ENCODE results near the gene MT2A.
"Not testable (repeated sequence)": the region's sequence is repeated elsewhere in the genome, so short reads cannot be mapped to it uniquely, and the experiment has no call there.

Gene MT2A

DNA sequence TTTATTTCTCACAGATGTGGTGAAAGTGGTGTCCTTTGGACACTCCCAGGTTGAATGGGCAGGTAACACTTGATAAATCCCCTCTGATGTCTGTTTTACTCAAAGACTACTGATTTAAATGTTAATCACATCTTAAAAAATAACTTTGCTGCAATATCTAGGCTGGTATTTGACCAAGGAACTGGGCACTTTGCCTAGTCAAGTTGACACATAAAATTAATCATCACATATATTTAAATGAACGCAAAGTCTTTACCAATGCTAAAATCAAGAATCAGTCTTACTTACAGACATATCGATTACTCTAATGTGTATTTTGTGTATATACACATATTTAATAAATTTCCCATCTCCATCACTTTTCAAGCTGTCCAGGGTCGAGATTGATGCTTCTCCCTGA is 7.0 kb downstream of the MT2A start:
- Histone ChIP-seq H3K4me3 (ENCODE audit: low read depth, low read length) (no peak overlapping the region), H3K36me3 (no peaks in the 10 kb centered on the region), H3K4me1 (no peaks in the 10 kb centered on the region), H3K27me3 (no peaks in the 10 kb centered on the region), H3K9me3 (no peaks in the 10 kb centered on the region)
- TF ChIP-seq, protein P1, sequence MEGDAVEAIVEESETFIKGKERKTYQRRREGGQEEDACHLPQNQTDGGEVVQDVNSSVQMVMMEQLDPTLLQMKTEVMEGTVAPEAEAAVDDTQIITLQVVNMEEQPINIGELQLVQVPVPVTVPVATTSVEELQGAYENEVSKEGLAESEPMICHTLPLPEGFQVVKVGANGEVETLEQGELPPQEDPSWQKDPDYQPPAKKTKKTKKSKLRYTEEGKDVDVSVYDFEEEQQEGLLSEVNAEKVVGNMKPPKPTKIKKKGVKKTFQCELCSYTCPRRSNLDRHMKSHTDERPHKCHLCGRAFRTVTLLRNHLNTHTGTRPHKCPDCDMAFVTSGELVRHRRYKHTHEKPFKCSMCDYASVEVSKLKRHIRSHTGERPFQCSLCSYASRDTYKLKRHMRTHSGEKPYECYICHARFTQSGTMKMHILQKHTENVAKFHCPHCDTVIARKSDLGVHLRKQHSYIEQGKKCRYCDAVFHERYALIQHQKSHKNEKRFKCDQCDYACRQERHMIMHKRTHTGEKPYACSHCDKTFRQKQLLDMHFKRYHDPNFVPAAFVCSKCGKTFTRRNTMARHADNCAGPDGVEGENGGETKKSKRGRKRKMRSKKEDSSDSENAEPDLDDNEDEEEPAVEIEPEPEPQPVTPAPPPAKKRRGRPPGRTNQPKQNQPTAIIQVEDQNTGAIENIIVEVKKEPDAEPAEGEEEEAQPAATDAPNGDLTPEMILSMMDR (IDR thresholded peaks at IDR 0.05; ENCODE audit: low read depth, low read length): no peak
- DNase-seq: no peak

DNA sequence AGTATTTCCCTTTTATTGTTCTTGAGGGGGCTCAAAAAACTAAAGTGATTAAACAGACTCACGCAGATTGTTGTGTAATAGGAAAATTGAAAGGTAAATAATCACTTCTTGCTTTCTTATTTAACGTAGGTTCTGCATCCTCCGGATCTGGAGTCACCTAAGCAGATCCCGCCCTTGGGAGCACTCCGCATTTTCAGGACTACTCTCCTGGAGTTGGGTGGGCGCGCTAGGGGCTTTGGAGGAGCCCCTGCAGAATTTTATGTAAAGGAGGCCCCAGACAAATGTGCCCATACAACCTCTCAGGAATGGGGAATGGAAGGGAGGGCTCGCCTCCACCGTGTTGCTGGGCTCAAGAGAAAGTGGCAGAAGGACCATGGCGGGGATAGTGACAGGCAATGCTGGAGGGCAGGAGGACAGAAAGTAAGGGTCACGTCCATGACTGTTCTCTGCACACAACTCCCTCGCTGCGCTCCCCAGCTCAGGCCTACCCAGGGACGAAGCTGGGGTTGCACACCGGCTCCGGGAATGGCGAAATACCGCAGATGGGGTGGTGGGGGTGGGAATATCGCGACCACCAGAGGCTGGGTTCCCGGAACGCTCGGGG is 8.3 kb downstream of the MT2A start:
- DNase-seq: no peak
- Histone ChIP-seq H3K27me3 (no peaks in the 10 kb centered on the region), H3K4me3 (ENCODE audit: low read depth, low read length) (no peak overlapping the region), H3K36me3 (no peaks in the 10 kb centered on the region), H3K9me3 (no peaks in the 10 kb centered on the region), H3K4me1 (no peaks in the 10 kb centered on the region)
- TF ChIP-seq, protein P1 (IDR thresholded peaks at IDR 0.05; ENCODE audit: low read depth, low read length): no peak

DNA sequence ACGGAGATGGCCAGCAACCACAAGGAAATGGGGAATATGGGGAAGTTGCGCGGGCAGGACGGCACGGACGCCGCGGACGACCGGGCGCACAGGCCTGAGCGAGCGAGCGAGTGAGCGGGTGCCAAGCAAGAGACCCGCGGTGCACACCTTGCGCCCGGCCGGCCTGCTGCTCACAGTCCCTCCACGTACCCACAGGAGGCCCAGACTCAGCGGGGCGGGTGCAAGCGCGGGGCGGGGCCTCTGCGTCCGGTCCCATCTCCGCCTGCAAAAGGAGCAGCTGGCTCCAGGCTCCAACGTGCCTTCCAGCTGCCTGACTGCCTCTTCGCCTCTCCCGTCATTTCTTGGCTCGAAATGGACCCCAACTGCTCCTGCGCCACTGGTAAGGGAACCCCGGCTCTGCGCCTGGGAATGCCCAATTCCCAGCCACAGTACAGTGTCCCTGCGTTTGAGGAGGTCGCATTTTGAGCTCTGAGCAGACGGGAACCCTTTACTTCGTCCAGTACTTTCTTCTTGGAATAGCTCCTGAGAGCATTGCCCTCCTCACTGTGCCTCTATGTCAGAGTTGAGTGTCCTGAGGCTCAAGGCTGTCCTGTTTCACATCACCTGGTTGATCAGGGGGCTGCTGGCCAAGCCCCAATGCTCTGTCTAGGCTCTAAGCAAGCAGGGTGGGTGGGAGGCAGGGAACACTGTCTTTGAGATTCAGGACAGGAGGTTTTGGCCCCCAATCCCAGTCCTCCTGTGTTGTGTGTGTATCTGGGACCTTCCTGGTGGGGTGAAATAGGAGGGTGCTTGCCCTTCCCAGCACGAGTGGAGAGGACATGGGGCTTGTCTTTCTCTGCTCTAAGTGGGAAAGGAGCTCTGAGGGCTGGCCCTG is 9.1 kb downstream of the MT2A start:
- H3K36me3 ChIP-seq: no peaks in the 10 kb centered on the region
- no peaks in the 10 kb centered on the region for H3K27me3 ChIP-seq
- TF ChIP-seq, protein P1 (IDR thresholded peaks at IDR 0.05; ENCODE audit: low read depth, low read length): no peak
- H3K4me3 ChIP-seq (ENCODE audit: low read depth, low read length): no peak overlapping the region
- DNase-seq: no peak
- H3K4me1 ChIP-seq: no peaks in the 10 kb centered on the region
- H3K9me3 ChIP-seq: no peaks in the 10 kb centered on the region

DNA sequence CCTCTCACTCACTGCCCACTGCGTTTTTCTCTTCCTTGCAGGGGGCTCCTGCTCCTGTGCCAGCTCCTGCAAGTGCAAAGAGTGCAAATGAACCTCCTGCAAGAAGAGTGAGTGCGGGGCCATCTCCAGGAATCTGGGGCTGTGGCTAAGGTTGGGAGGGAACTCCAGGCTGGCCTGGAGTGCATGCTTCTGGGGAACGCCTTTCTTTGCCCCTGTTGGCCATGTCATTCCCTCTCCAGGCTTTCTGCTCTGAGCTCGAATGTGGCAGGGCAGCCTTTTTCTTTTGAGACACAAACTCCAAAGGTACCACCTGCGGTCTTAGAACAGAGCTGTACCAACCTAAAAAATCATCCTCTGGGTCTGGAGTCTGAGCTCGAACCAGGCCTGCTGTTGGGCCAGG is 9.8 kb downstream of the MT2A start:
- no peak for DNase-seq
- TF ChIP-seq, protein P1 (IDR thresholded peaks at IDR 0.05; ENCODE audit: low read depth, low read length): no peak
- no peak overlapping the region for H3K4me3 ChIP-seq (ENCODE audit: low read depth, low read length)
- H3K4me1 ChIP-seq: no peaks in the 10 kb centered on the region
- H3K9me3 ChIP-seq: no peaks in the 10 kb centered on the region
- no peaks in the 10 kb centered on the region for H3K36me3 ChIP-seq
- no peaks in the 10 kb centered on the region for H3K27me3 ChIP-seq

DNA sequence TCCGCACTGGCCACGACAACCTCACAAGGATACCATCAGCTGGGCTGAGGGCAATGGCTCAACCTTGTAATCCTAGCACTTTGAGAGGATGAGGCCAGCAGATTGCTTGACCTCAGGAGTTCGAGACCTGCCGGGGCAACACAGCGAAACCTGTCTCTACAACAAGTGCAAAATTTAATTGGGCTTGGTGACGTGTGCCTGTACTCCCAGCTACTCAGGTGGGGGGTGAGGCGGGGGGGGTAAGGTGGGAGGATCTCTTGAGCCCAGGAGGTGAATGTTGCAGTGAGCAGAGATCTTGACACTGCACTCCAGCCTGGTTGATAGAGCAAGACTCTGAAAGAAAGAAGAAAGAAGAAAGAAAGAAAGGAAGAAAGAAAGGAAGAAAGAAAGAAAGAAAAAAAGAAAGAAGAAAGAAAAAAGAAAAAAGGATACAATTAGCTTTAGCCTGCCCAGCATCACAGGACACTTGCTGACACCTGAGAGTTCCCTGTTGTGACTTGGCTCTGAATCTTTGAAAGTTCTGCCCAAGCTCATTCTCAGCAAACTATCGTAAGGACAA is 12.0 kb downstream of the MT2A start:
- H3K4me3 ChIP-seq (ENCODE audit: low read depth, low read length): no peak overlapping the region
- DNase-seq: no peak
- TF ChIP-seq, protein P1 (IDR thresholded peaks at IDR 0.05; ENCODE audit: low read depth, low read length): no peak
- no peaks in the 10 kb centered on the region for H3K9me3 ChIP-seq
- H3K4me1 ChIP-seq: no peaks in the 10 kb centered on the region
- H3K27me3 ChIP-seq: peaks cover 4% of the 10 kb centered on the region
- H3K36me3 ChIP-seq: no peaks in the 10 kb centered on the region

DNA sequence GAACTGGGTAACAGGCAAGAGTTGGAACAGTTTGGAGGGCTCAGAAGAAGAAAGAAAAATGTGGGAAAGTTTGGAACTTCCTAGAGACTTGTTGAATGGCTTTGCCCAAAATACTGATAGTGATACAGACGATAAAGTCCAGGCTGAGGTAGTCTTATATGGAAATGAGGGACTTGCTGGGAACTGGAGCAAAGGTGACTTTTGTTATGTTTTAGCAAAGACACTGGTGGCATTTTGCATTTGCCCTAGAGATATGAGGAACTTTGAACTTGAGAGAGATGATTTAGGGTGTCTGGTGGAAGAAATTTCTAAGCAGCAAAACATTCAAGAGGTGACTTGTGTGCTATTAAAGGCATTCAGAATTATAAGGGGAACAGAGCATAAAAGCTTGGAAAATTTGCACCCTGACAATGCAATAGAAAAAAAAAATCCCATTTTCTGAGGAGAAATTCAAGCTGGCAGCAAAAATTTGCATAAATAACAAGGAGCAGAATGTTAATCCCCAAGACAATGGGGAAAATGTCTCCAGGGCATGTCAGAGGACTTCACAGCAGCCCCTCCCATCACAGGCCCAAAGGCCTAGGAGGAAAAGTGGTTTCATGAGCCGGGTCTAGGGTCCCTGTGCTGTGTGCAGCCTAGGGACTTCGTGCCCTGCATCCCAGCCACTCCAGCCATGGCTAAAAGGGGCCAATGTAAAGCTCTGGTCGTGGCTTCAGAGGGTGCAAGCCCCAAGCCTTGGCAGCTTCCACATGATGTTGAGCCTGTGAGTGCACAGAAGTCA is 13.5 kb downstream of the MT2A start:
- DNase-seq; H3K9me3 ChIP-seq; H3K36me3 ChIP-seq; H3K4me3 ChIP-seq (ENCODE audit: low read depth, low read length); H3K4me1 ChIP-seq: not testable (repeated sequence)
- peaks cover 12% of the 10 kb centered on the region for H3K27me3 ChIP-seq

DNA sequence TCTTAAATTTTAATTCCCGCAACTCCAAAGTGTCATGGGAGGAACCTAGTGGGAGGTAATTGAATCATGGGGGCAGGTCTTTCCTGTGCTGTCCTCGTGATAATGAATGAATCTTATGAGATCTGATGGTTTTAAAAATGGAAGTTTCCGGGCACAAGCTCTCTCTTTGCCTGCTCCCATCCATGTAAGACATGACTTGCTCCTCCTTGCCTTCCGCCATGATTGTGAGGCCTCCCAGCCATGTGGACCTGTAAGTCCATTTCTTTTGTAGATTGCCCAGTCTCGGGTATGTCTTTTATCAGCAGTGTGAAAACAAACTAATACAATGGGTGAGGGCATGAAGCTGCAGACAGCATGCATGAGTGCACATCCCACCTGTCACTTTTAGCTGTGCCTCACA is 14.8 kb downstream of the MT2A start:
- not testable (repeated sequence) for H3K36me3 ChIP-seq; DNase-seq; H3K9me3 ChIP-seq; H3K4me1 ChIP-seq; H3K4me3 ChIP-seq (ENCODE audit: low read depth, low read length)
- H3K27me3 ChIP-seq: peaks cover 12% of the 10 kb centered on the region

Data from BE2C (cell line).